Effector memory CD8-positive, alpha-beta T cell (primary cell): ENCODE measurements around the gene GGN.
"Not testable (repeated sequence)": the region's sequence is repeated elsewhere in the genome, so short reads cannot be mapped to it uniquely, and the experiment has no call there.

ENCODE experiments used
- ATAC-seq: fragments of 150-1000 bp; cut with Tn5 transposase; replicated peaks from 2 replicates; pipeline ENCODE4 v1.10.0; 2021; ENCODE audit warnings: mild to moderate bottlenecking, moderate library complexity
- DNase-seq, 3 experiments: peaks; one replicate each; pipeline ENCODE4 v3.0.0; 2021
- H3K27ac Mint-ChIP-seq, 2 donors: one replicate each; pipeline ENCODE4 v1.8.0; 2022; ENCODE audit warnings: mild to moderate bottlenecking in 2 of 2, mixed read lengths in 2 of 2, moderate library complexity in 2 of 2
- H3K27me3 Mint-ChIP-seq, 2 donors: one replicate each; pipeline ENCODE4 v1.8.0; 2022; ENCODE audit warnings: mixed read lengths in 2 of 2
- H3K36me3 Mint-ChIP-seq: one replicate; pipeline ENCODE4 v1.8.0; 2022; ENCODE audit warnings: mild to moderate bottlenecking, moderate library complexity, mixed read lengths; ENCODE audit not compliant: insufficient read depth
- H3K4me1 Mint-ChIP-seq, 2 donors: one replicate each; pipeline ENCODE4 v1.8.0; 2022; ENCODE audit warnings: low read depth in 2 of 2, mixed read lengths in 2 of 2
- H3K4me3 Mint-ChIP-seq, 2 donors: one replicate each; pipeline ENCODE4 v1.8.0; 2022; ENCODE audit warnings: mild to moderate bottlenecking in 2 of 2, mixed read lengths in 2 of 2, moderate library complexity in 2 of 2
- H3K9me3 Mint-ChIP-seq, 2 donors: one replicate each; pipeline ENCODE4 v1.8.0; 2022; ENCODE audit warnings: mixed read lengths in 2 of 2

The GGN gene

DNA sequence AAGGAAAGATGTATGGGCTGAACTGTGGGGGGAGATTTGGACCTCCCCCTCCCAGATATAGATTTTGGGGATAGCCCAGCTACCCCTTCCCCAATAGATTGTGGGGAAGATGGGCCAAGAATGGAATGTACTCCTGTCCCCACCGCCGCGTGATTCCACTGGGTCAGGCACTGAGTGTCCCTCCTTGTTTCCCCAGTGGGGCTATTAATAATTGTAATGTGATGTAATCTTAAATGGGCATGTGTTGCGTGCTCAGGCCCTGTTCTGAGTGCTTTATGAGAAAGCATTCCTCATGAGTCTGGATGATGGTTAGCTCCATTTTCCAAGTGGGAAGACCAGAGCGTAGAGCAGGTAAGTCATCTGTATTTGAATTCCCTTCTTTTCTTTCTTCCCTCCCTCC lies 12.1 kb downstream of the GGN start:
- DNase-seq, result no peak
- Mint-ChIP-seq H3K4me3 (peak overlapping the region; percentile 98 to 100), H3K36me3 (peaks cover 46% of the 10 kb centered on the region), H3K4me1 (peaks cover 28 to 31% of the 10 kb centered on the region in 2 donors), H3K27me3 (peaks cover 0 to 2% of the 10 kb centered on the region in 2 donors), H3K27ac (peak overlapping the region; percentile 98 to 99), H3K9me3 (no peaks in the 10 kb centered on the region)
- no peak for ATAC-seq

- H3K4me1 Mint-ChIP-seq, result peaks cover 26 to 29% of the 10 kb centered on the region in 2 donors
- no peaks in the 10 kb centered on the region for H3K9me3 Mint-ChIP-seq
- DNase-seq, result no peak
- ATAC-seq, result no peak
- H3K27ac Mint-ChIP-seq, result peak overlapping the region; percentile 98 to 99
- peak overlapping the region; percentile 98 to 100 for H3K4me3 Mint-ChIP-seq
- peaks cover 40% of the 10 kb centered on the region for H3K36me3 Mint-ChIP-seq
- peaks cover 0 to 9% of the 10 kb centered on the region in 2 donors for H3K27me3 Mint-ChIP-seq
Measured at GRCh38 chr19:38375098-38375493, 12.7 kb downstream of the GGN start.

GRCh38 chr19:38374332-38375097 lies 13.3 kb downstream of the GGN start, which contains the start of gene PSMD8:
TSS of gene PSMD8 (plus strand) at chr19:38374571. CDS start at chr19:38374602, 31 bp downstream.
- peaks cover 2 to 13% of the 10 kb centered on the region in 2 donors for H3K27me3 Mint-ChIP-seq
- ATAC-seq (peak; percentile 93), DNase-seq (peak; percentile 97 to 98 (median 98))
- H3K9me3 Mint-ChIP-seq, result no peaks in the 10 kb centered on the region
- peaks cover 39% of the 10 kb centered on the region for H3K36me3 Mint-ChIP-seq
- peak within 1 kb of the TSS; percentile 98 to 99 for H3K27ac Mint-ChIP-seq
- peak within 1 kb of the TSS; percentile 98 to 100 for H3K4me3 Mint-ChIP-seq
- H3K4me1 Mint-ChIP-seq, result peaks cover 25 to 27% of the 10 kb centered on the region in 2 donors

GRCh38 chr19:38373907-38374331 lies 13.9 kb downstream of the GGN start:
- Mint-ChIP-seq H3K4me1 (peaks cover 24 to 27% of the 10 kb centered on the region in 2 donors), H3K4me3 (peak overlapping the region; percentile 98 to 100)
- no peak for ATAC-seq

GRCh38 chr19:38371081-38371480 lies 16.8 kb downstream of the GGN start:
- DNase-seq, result no peak
- Mint-ChIP-seq H3K36me3 (peaks cover 13% of the 10 kb centered on the region), H3K27me3 (peaks cover 5 to 34% of the 10 kb centered on the region in 2 donors), H3K4me1 (peaks cover 16 to 21% of the 10 kb centered on the region in 2 donors), H3K27ac (no peak overlapping the region), H3K9me3 (no peaks in the 10 kb centered on the region), H3K4me3 (no peak overlapping the region)
- no peak for ATAC-seq

More at GRCh38 chr19:38373907-38374331, 13.9 kb downstream of the GGN start:
- Mint-ChIP-seq H3K27ac (peak overlapping the region; percentile 98 to 99), H3K9me3 (no peaks in the 10 kb centered on the region), H3K36me3 (peaks cover 33% of the 10 kb centered on the region), H3K27me3 (peaks cover 5 to 13% of the 10 kb centered on the region in 2 donors)
- DNase-seq, result no peak

GRCh38 chr19:38370299-38370698 lies 17.5 kb downstream of the GGN start:
- H3K4me3 Mint-ChIP-seq, result no peak overlapping the region
- H3K27ac Mint-ChIP-seq, result no peak overlapping the region
- ATAC-seq, result no peak

DNA sequence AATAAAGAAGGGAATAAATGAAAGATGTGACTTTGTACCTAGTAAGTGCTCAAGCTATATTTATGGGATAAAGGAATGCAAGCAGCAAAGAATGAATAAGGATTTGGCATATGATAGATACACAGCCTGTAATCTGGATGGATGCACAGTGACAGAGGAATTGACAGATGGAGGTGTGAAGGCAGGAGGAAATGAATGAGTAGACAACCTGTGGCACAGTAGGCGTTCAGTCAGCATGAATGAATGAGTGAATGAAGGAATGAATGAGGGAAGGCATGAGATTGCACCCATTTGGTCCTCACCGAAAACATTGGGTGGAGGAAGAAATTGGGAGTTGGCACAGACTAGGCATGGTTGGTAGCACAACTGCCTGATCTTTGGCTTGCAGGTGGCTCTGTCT lies 18.2 kb downstream of the GGN start:
- Mint-ChIP-seq H3K4me1 (peaks cover 2 to 6% of the 10 kb centered on the region in 2 donors), H3K4me3 (no peak overlapping the region), H3K27ac (no peak overlapping the region), H3K27me3 (peaks cover 5 to 36% of the 10 kb centered on the region in 2 donors), H3K9me3 (no peaks in the 10 kb centered on the region), H3K36me3 (peaks cover 5% of the 10 kb centered on the region)
- DNase-seq (no peak), ATAC-seq (no peak)

More at GRCh38 chr19:38370299-38370698, 17.5 kb downstream of the GGN start:
- peaks cover 9 to 13% of the 10 kb centered on the region in 2 donors for H3K4me1 Mint-ChIP-seq
- no peaks in the 10 kb centered on the region for H3K9me3 Mint-ChIP-seq
- H3K27me3 Mint-ChIP-seq, result peaks cover 5 to 36% of the 10 kb centered on the region in 2 donors
- DNase-seq, result no peak
- H3K36me3 Mint-ChIP-seq, result peaks cover 10% of the 10 kb centered on the region

DNA sequence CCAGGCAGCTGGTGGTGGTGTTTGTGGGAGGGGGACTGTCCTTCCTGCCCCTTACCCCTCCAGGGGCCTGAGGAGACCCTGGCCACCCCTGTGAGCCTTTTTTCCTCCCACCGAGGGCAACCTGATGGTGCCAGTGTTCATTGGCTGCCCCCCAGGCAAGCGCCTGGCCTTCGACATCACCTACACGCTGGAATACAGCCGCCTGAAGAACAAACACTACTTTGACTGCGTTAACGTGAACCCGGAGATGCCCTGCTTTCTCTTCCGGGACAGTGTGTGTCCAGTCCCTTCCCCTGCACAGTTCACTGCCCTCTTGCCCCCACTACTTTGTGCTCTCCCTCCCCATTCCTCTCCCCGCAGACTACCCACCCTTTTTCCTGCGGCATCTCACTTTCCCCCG lies 20.8 kb downstream of the GGN start:
- Mint-ChIP-seq H3K36me3 (no peaks in the 10 kb centered on the region), H3K27me3 (peaks cover 5 to 36% of the 10 kb centered on the region in 2 donors), H3K4me1 (peaks cover under 1 to 3% of the 10 kb centered on the region in 2 donors), H3K27ac (no peak overlapping the region), H3K4me3 (no peak overlapping the region), H3K9me3 (no peaks in the 10 kb centered on the region)
- DNase-seq (no peak), ATAC-seq (no peak)

- ATAC-seq, H3K36me3 Mint-ChIP-seq, H3K9me3 Mint-ChIP-seq, DNase-seq: not testable (repeated sequence)
- peak overlapping the region; percentile 70 to 77 for H3K4me3 Mint-ChIP-seq
- H3K4me1 Mint-ChIP-seq, result peaks cover 13 to 14% of the 10 kb centered on the region in 2 donors
- peaks cover 13 to 31% of the 10 kb centered on the region in 2 donors for H3K27me3 Mint-ChIP-seq
- H3K27ac Mint-ChIP-seq, result peak overlapping the region in 1 of 2 donors; percentile 25
Measured at GRCh38 chr19:38362946-38363688, 24.7 kb downstream of the GGN start.

DNA sequence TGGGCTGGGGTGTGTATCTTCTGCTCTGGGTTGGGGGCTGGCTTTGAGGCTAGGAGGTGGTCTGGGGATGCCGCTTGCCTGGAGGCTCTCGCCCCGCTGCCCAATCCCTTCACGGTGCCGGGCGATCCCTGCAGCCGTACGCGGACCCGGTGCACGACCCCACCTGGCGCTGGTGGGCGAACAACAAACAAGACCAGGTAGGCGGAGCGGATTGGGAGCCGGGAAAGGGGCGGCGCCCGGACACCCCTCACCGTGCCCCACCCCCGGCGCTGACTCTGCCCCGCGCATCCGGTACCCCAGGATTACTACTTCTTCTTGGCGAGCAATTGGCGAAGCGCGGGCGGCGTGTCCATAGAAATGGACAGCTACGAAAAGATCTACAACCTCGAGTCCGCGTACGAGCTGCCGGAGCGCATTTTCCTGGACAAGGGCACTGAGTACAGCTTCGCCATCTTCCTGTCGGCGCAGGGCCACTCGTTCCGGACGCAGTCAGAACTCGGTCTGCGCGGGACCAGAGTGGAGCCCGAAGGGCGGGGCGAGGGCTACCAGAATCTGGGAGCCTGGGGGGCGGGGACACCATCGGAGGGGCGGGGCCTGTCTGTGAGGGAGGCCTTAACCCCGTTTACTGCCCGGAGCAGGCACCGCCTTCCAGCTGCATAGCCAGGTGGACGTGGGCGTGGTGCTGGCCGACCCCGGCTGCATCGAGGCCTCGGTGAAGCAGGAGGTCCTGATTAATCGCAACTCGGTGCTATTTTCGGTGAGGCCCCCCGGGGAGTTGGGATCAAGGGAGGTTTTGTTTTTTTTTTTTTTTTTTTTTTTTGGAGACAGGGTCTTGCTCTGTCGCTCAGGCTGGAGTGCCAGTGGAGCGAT lies 25.5 kb downstream of the GGN start:
- peaks cover 13 to 23% of the 10 kb centered on the region in 2 donors for H3K27me3 Mint-ChIP-seq
- H3K27ac Mint-ChIP-seq, result peak overlapping the region in 1 of 2 donors; percentile 63
- H3K9me3 Mint-ChIP-seq, result no peaks in the 10 kb centered on the region
- peaks cover 7% of the 10 kb centered on the region for H3K36me3 Mint-ChIP-seq
- peak; percentile 29 to 38 (median 36) for DNase-seq
- ATAC-seq, result peak; percentile 57
- peak overlapping the region; percentile 70 to 77 for H3K4me3 Mint-ChIP-seq
- H3K4me1 Mint-ChIP-seq, result peaks cover 13 to 14% of the 10 kb centered on the region in 2 donors

- H3K36me3 Mint-ChIP-seq, result peaks cover 7% of the 10 kb centered on the region
- peak overlapping the region; percentile 70 to 77 for H3K4me3 Mint-ChIP-seq
- H3K9me3 Mint-ChIP-seq, result no peaks in the 10 kb centered on the region
- DNase-seq (peak; percentile 29 to 39 (median 33)), ATAC-seq (peak; percentile 75)
- H3K27ac Mint-ChIP-seq, result peak overlapping the region in 1 of 2 donors; percentile 49
- H3K4me1 Mint-ChIP-seq, result peaks cover 13 to 14% of the 10 kb centered on the region in 2 donors
- H3K27me3 Mint-ChIP-seq, result peaks cover 13 to 24% of the 10 kb centered on the region in 2 donors
Measured at GRCh38 chr19:38361633-38362075, 26.2 kb downstream of the GGN start.

- Mint-ChIP-seq H3K4me1 (peaks cover 13 to 14% of the 10 kb centered on the region in 2 donors), H3K9me3 (no peaks in the 10 kb centered on the region), H3K27me3 (peaks cover 16 to 24% of the 10 kb centered on the region in 2 donors), H3K36me3 (peaks cover 7% of the 10 kb centered on the region), H3K27ac (peak overlapping the region; percentile 28 to 49), H3K4me3 (peak overlapping the region; percentile 70 to 77)
- no peak for ATAC-seq
- no peak for DNase-seq
Measured at GRCh38 chr19:38360839-38361631, 26.8 kb downstream of the GGN start.
